H9 (cell line): ENCODE measurements around the gene TMC4. TPM values are rescaled to one million over a fixed set of nuclear protein-coding genes. Genes with fewer than 3 reads are reported as not detected.

ENCODE experiments used
- DNase-seq: peaks from one replicate; pipeline ENCODE4 v3.0.0-alpha.2; 2017
- H2AFZ ChIP-seq: one replicate; pipeline ENCODE4 v1.6.1; 2013; ENCODE audit warnings: mild to moderate bottlenecking, low read length, control low read depth, moderate library complexity
- H2AK5ac ChIP-seq: 2 replicates; pipeline ENCODE4 v1.6.1; 2013; ENCODE audit warnings: low read length, control low read depth, mixed read lengths; ENCODE audit not compliant: insufficient read length
- H2BK120ac ChIP-seq: one replicate; pipeline ENCODE4 v1.6.1; 2013; ENCODE audit warnings: low read depth, mild to moderate bottlenecking, low read length, control low read depth, inconsistent platforms; ENCODE audit not compliant: poor library complexity, severe bottlenecking
- H2BK12ac ChIP-seq: 2 replicates; pipeline ENCODE4 v1.6.1; 2013; ENCODE audit warnings: low read length, control low read depth, mixed read lengths, low read depth; ENCODE audit not compliant: insufficient read length
- H2BK15ac ChIP-seq: 2 replicates; pipeline ENCODE4 v1.6.1; 2013; ENCODE audit warnings: low read depth, low read length, control low read depth
- H2BK20ac ChIP-seq: one replicate; pipeline ENCODE4 v1.6.1; 2013; ENCODE audit warnings: low read depth, mild to moderate bottlenecking, low read length, control low read depth, inconsistent platforms; ENCODE audit not compliant: poor library complexity, severe bottlenecking
- H2BK5ac ChIP-seq: 2 replicates; pipeline ENCODE4 v1.6.1; 2013; ENCODE audit warnings: low read length, control low read depth, mixed read lengths; ENCODE audit not compliant: insufficient read length
- H3K14ac ChIP-seq: 2 replicates; pipeline ENCODE4 v1.6.1; 2013; ENCODE audit warnings: low read length, control low read depth; ENCODE audit not compliant: insufficient read depth
- H3K18ac ChIP-seq: 2 replicates; pipeline ENCODE4 v1.6.1; 2013; ENCODE audit warnings: low read depth, mild to moderate bottlenecking, mixed read lengths, low read length, control low read depth; ENCODE audit not compliant: insufficient read length
- H3K23ac ChIP-seq: 2 replicates; pipeline ENCODE4 v1.6.1; 2013; ENCODE audit warnings: low read length, control low read depth, mixed read lengths, low read depth; ENCODE audit not compliant: insufficient read length
- H3K23me2 ChIP-seq: 2 replicates; pipeline ENCODE4 v1.6.1; 2013; ENCODE audit warnings: low read depth, mild to moderate bottlenecking, mixed read lengths, low read length, control low read depth; ENCODE audit not compliant: insufficient read length, poor library complexity, severe bottlenecking
- H3K27ac ChIP-seq: 2 replicates; pipeline ENCODE4 v1.5.1; 2013; ENCODE audit warnings: low read length, control low read depth, mixed read lengths, low read depth; ENCODE audit not compliant: insufficient read length
- H3K27me3 ChIP-seq: 2 replicates; pipeline ENCODE4 v1.6.1; 2013; ENCODE audit warnings: low read length, control low read depth, inconsistent platforms; ENCODE audit not compliant: insufficient read depth
- H3K4ac ChIP-seq: 2 replicates; pipeline ENCODE4 v1.6.1; 2013; ENCODE audit warnings: low read depth, mild to moderate bottlenecking, control low read depth, inconsistent platforms, low read length, moderate library complexity
- H3K4me1 ChIP-seq: 2 replicates; pipeline ENCODE4 v1.6.1; 2013; ENCODE audit warnings: low read length, control low read depth, inconsistent platforms; ENCODE audit not compliant: insufficient read depth
- H3K4me2 ChIP-seq: 2 replicates; pipeline ENCODE4 v1.6.1; 2013; ENCODE audit warnings: low read length, control low read depth, mixed read lengths; ENCODE audit not compliant: insufficient read length, insufficient read depth
- H3K56ac ChIP-seq: 2 replicates; pipeline ENCODE4 v1.6.1; 2013; ENCODE audit warnings: low read depth, mild to moderate bottlenecking, mixed read lengths, low read length, control low read depth; ENCODE audit not compliant: insufficient read length
- H3K79me1 ChIP-seq: 2 replicates; pipeline ENCODE4 v1.6.1; 2013; ENCODE audit warnings: low read depth, mild to moderate bottlenecking, moderate library complexity, low read length, control low read depth, inconsistent platforms; ENCODE audit not compliant: insufficient read depth, poor library complexity, severe bottlenecking
- H3K79me2 ChIP-seq: 2 replicates; pipeline ENCODE4 v1.6.1; 2013; ENCODE audit warnings: low read length, control low read depth, inconsistent platforms; ENCODE audit not compliant: insufficient read depth
- H3K9ac ChIP-seq: 2 replicates; pipeline ENCODE4 v1.6.1; 2013; ENCODE audit warnings: low read length, control low read depth, mixed read lengths; ENCODE audit not compliant: insufficient read length; ENCODE audit errors: extremely low read depth
- H3K9me3 ChIP-seq: one replicate; pipeline ENCODE4 v1.6.1; 2013; ENCODE audit warnings: low read depth, low read length, inconsistent platforms; ENCODE audit not compliant: control insufficient read depth
- H3T11ph ChIP-seq: one replicate; pipeline ENCODE4 v1.6.1; 2013; ENCODE audit warnings: mild to moderate bottlenecking, low read length, control low read depth, inconsistent platforms
- H4K20me1 ChIP-seq: one replicate; pipeline ENCODE4 v1.6.1; 2013; ENCODE audit not compliant: control insufficient read depth, insufficient read length, insufficient read depth
- H4K5ac ChIP-seq: 2 replicates; pipeline ENCODE4 v1.6.1; 2013; ENCODE audit warnings: low read depth, mild to moderate bottlenecking, mixed read lengths, low read length, control low read depth; ENCODE audit not compliant: insufficient read length
- H4K8ac ChIP-seq: replicated peaks from 2 replicates; pipeline ENCODE4 v1.6.1; 2013; ENCODE audit warnings: low read length, control low read depth, mixed read lengths, low read depth; ENCODE audit not compliant: insufficient read length
- H4K91ac ChIP-seq: 2 replicates; pipeline ENCODE4 v1.6.1; 2013; ENCODE audit warnings: low read depth, mild to moderate bottlenecking, moderate library complexity, mixed read lengths, low read length, control low read depth; ENCODE audit not compliant: insufficient read length
- H3K27ac Mint-ChIP-seq, 3 experiments: 2 replicates in 2 of 3; 3 replicates in 1 of 3; pipeline ENCODE4 v1.8.0; 2020 to 2021; ENCODE audit warnings: mixed read lengths in 3 of 3, mild to moderate bottlenecking in 1 of 3, moderate library complexity in 1 of 3
- H3K27me3 Mint-ChIP-seq: 2 replicates; pipeline ENCODE4 v1.8.0; 2021; ENCODE audit warnings: low read depth, mild to moderate bottlenecking, moderate library complexity, mixed read lengths
- H3K36me3 Mint-ChIP-seq, 3 experiments: 2 replicates in 2 of 3; 3 replicates in 1 of 3; pipeline ENCODE4 v1.8.0; 2020 to 2021; ENCODE audit warnings: low read depth in 3 of 3, mixed read lengths in 3 of 3; ENCODE audit not compliant: insufficient read depth in 1 of 3
- H3K4me1 Mint-ChIP-seq, 2 experiments: 2 replicates each; pipeline ENCODE4 v1.8.0; 2020; ENCODE audit warnings: mixed read lengths in 2 of 2
- H3K4me3 Mint-ChIP-seq, 2 experiments: 2 replicates in 1 of 2; 3 replicates in 1 of 2; pipeline ENCODE4 v1.8.0; 2020 to 2021; ENCODE audit warnings: mild to moderate bottlenecking in 2 of 2, mixed read lengths in 2 of 2, moderate library complexity in 1 of 2
- H3K9me3 Mint-ChIP-seq, 2 experiments: 2 replicates in 1 of 2; 3 replicates in 1 of 2; pipeline ENCODE4 v1.8.0; 2020; ENCODE audit warnings: mild to moderate bottlenecking in 2 of 2, mixed read lengths in 2 of 2, moderate library complexity in 1 of 2
- CTCF ChIP-seq: fragments of 200-600 bp; sonication (generic); conservative IDR thresholded peaks from 3 replicates; pipeline ENCODE4 v1.8.0; 2021; ENCODE audit warnings: antibody characterized with exemption, mild to moderate bottlenecking
- WGBS: extraction: QIAGEN DNeasy Blood & Tissue Kit; methylation state at CpG from one replicate; pipeline ENCODE4 v1.1.7; 2013; ENCODE audit warnings: missing lambda C conversion rate, low lambda C conversion rate, mixed read lengths; ENCODE audit not compliant: insufficient read length; ENCODE audit errors: extremely low coverage; 5-methylcytosine and 5-hydroxymethylcytosine counted together
- total RNA-seq: library from RNA; stranded (reverse); gene quantifications from 2 replicates; pipeline ENCODE4 v1.2.1, GENCODE V29; 2021

Gene TMC4
- total RNA-seq, 1 experiment from 2014 or later: 12.2 TPM

GRCh38 chr19:54162241-54162805, 10.6 kb downstream of the TMC4 start:
- no peaks in the 10 kb centered on the region for H3K27me3 ChIP-seq
- Mint-ChIP-seq H3K27ac (peak overlapping the region in 2 of 3 experiments; percentile 93 to 94; a peak in 2 of 7 replicates), H3K36me3 (peaks cover 6 to 9% (median 8%) of the 10 kb centered on the region in 3 experiments), H3K4me1 (peaks cover 33 to 41% of the 10 kb centered on the region in 2 experiments), H3K9me3 (peaks cover 0 to 6% of the 10 kb centered on the region in 2 experiments; a peak in 2 of 5 replicates), H3K4me3 (peak overlapping the region; percentile 72 to 93), H3K27me3 (peaks cover 41% of the 10 kb centered on the region)
- H2BK12ac ChIP-seq: no peak overlapping the region
- H2AK5ac ChIP-seq: no peak overlapping the region
- WGBS: no CpG with 5 or more reads among the region's 35 CpGs
- DNase-seq: peak; percentile 91
- no peaks in the 10 kb centered on the region for H4K20me1 ChIP-seq
- H3K27ac ChIP-seq: no peak overlapping the region
- H3K9ac ChIP-seq: no peak overlapping the region
- H4K8ac ChIP-seq: no peak overlapping the region
- no peak overlapping the region for H2BK5ac ChIP-seq
- H3K23me2 ChIP-seq: peaks cover 18% of the 10 kb centered on the region
- no peak for TF ChIP-seq CTCF
- H3K14ac ChIP-seq: no peak overlapping the region
- no peak overlapping the region for H2BK20ac ChIP-seq
- H4K91ac ChIP-seq: no peak overlapping the region
- no peak overlapping the region for H3T11ph ChIP-seq
- no peaks in the 10 kb centered on the region; the same call in 1 of the 2 replicates for H3K79me2 ChIP-seq
- H3K9me3 ChIP-seq: no peaks in the 10 kb centered on the region
- H4K5ac ChIP-seq: no peak overlapping the region
- no peak overlapping the region for H2BK120ac ChIP-seq
- no peak overlapping the region for H3K18ac ChIP-seq
- no peak overlapping the region for H3K56ac ChIP-seq
- no peak overlapping the region for H3K4ac ChIP-seq
- no peak overlapping the region for H3K23ac ChIP-seq
- no peak overlapping the region for H2BK15ac ChIP-seq
- H3K4me1 ChIP-seq: no peaks in the 10 kb centered on the region
- no peak overlapping the region for H2AFZ ChIP-seq
- no peaks in the 10 kb centered on the region for H3K79me1 ChIP-seq
- peak overlapping the region; percentile 53 for H3K4me2 ChIP-seq
